PC-3 (cell line): ENCODE measurements around the gene ZFP36L1.

Experiments used
- CTCF ChIP-seq: fragments of 300-600 bp; sonication (generic); conservative IDR thresholded peaks from 2 replicates; pipeline ENCODE4 v1.5.1; 2017; ENCODE audit warnings: antibody characterized with exemption, low read depth, mild to moderate bottlenecking, low read length
- EZH2phosphoT487 ChIP-seq: fragments of 300-600 bp; sonication (generic); IDR thresholded peaks from 2 replicates; pipeline ENCODE4 v1.6.1; 2018; ENCODE audit warnings: mild to moderate bottlenecking, antibody characterized with exemption, low read length, borderline replicate concordance

DNA sequence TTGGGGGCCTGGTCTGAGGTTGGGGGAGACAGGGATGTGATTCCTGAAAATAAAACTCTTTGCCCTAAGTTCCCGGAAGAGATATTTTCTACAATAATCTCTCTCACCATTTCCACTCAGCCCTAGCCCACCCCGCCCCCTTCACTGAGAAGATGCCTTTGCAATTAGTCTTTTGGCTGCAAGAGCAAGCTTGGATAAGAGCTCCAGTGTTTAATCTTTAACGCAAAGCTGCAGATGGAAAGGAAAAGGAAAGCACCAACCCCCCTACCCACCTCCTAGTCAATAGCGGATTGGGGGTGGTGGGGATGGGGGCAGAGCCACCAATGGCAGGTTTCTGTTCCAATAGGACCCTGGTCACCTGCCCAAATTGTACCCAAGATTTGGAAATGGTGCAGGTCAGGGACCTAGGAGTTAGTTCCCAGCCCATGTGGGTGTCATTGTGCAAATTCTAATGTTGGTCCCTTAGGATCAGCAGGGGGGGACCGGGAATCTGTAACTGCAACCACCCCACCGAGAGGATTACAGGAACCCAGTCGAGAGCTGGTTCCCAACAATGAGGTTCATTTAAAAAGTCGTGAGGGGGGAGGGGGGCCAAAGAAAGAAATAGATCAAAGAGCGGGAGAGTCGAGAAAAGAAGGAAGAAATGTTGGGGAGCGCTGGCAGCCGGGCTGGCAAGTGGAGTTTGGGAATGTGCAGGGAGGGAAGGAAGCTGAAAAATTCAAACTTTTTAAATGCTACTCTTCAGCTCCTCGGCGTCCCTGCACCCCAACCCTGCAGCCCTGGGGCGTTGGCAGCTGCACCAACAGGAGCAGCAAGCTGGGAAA lies 1.6 kb downstream of the ZFP36L1 start:
- TF ChIP-seq CTCF (no peak), EZH2phosphoT487 (no peak)
